Trophoblast cell (in vitro differentiated cells and primary cell): ENCODE measurements around the gene OSTF1.

Experiments used
- DNase-seq, 2 donors: peaks; one replicate each; pipeline ENCODE4 v3.0.0-alpha.2; 2016
- H2AFZ ChIP-seq: 2 replicates; pipeline ENCODE4 v1.6.1; 2013; ENCODE audit warnings: low read length, moderate library complexity, mild to moderate bottlenecking; ENCODE audit not compliant: insufficient read depth, poor library complexity
- H2AK5ac ChIP-seq: 2 replicates; pipeline ENCODE4 v1.6.1; 2013; ENCODE audit warnings: mild to moderate bottlenecking, low read length
- H2BK120ac ChIP-seq: 2 replicates; pipeline ENCODE4 v1.6.1; 2013; ENCODE audit warnings: low read length, mild to moderate bottlenecking, moderate library complexity; ENCODE audit not compliant: insufficient read depth, poor library complexity
- H2BK12ac ChIP-seq: 2 replicates; pipeline ENCODE4 v1.6.1; 2013; ENCODE audit warnings: mild to moderate bottlenecking, low read length, moderate library complexity
- H2BK5ac ChIP-seq: 2 replicates; pipeline ENCODE4 v1.6.1; 2013; ENCODE audit warnings: low read length, low read depth, moderate library complexity, mild to moderate bottlenecking; ENCODE audit not compliant: poor library complexity
- H3K14ac ChIP-seq: 2 replicates; pipeline ENCODE4 v1.6.1; 2013; ENCODE audit warnings: mild to moderate bottlenecking, low read length
- H3K18ac ChIP-seq: 2 replicates; pipeline ENCODE4 v1.6.1; 2013; ENCODE audit warnings: mild to moderate bottlenecking, low read length
- H3K23ac ChIP-seq: 2 replicates; pipeline ENCODE4 v1.6.1; 2013; ENCODE audit warnings: low read length
- H3K27ac ChIP-seq: 2 replicates; pipeline ENCODE4 v1.5.1; 2013; ENCODE audit warnings: low read depth, mild to moderate bottlenecking, inconsistent platforms, low read length, moderate library complexity
- H3K27me3 ChIP-seq: 2 replicates; pipeline ENCODE4 v1.6.1; 2013; ENCODE audit warnings: inconsistent platforms, mild to moderate bottlenecking, low read length, moderate library complexity; ENCODE audit not compliant: insufficient read depth
- H3K36me3 ChIP-seq, 2 experiments: 1 replicate in 1 of 2; 2 replicates in 1 of 2; pipeline ENCODE4 v1.6.1; 2013; ENCODE audit warnings: low read length in 2 of 2, mild to moderate bottlenecking in 2 of 2, moderate library complexity in 1 of 2; ENCODE audit not compliant: insufficient read depth in 2 of 2, control insufficient read depth in 1 of 2
- H3K4ac ChIP-seq: 2 replicates; pipeline ENCODE4 v1.6.1; 2013; ENCODE audit warnings: low read depth, mild to moderate bottlenecking, low read length, moderate library complexity
- H3K4me1 ChIP-seq, 2 experiments: 1 replicate in 1 of 2; 2 replicates in 1 of 2; pipeline ENCODE4 v1.6.1; 2013; ENCODE audit warnings: low read length in 2 of 2, mild to moderate bottlenecking in 2 of 2, moderate library complexity in 1 of 2; ENCODE audit not compliant: insufficient read depth in 2 of 2, control insufficient read depth in 1 of 2
- H3K4me2 ChIP-seq: 2 replicates; pipeline ENCODE4 v1.6.1; 2013; ENCODE audit warnings: inconsistent platforms, mild to moderate bottlenecking, low read length, moderate library complexity
- H3K4me3 ChIP-seq: 2 replicates; pipeline ENCODE4 v1.5.1; 2013; ENCODE audit warnings: mild to moderate bottlenecking, low read depth, low read length, inconsistent platforms
- H3K79me1 ChIP-seq: one replicate; pipeline ENCODE4 v1.6.1; 2013; ENCODE audit warnings: low read length
- H3K79me2 ChIP-seq: 2 replicates; pipeline ENCODE4 v1.6.1; 2013; ENCODE audit warnings: low read length, mild to moderate bottlenecking; ENCODE audit not compliant: control insufficient read depth, insufficient read depth, poor library complexity
- H3K9ac ChIP-seq: 2 replicates; pipeline ENCODE4 v1.6.1; 2013; ENCODE audit warnings: mild to moderate bottlenecking, low read length
- H3K9me3 ChIP-seq: 2 replicates; pipeline ENCODE4 v1.6.1; 2013; ENCODE audit warnings: low read depth, mild to moderate bottlenecking, control low read depth, inconsistent platforms, low read length; ENCODE audit not compliant: insufficient read depth
- H4K12ac ChIP-seq: 2 replicates; pipeline ENCODE4 v1.6.1; 2013; ENCODE audit warnings: low read depth, mild to moderate bottlenecking, low read length, moderate library complexity
- H4K8ac ChIP-seq: 2 replicates; pipeline ENCODE4 v1.6.1; 2013; ENCODE audit warnings: low read depth, mild to moderate bottlenecking, low read length, moderate library complexity
- H4K91ac ChIP-seq: one replicate; pipeline ENCODE4 v1.6.1; 2013; ENCODE audit warnings: low read depth, mild to moderate bottlenecking, low read length, moderate library complexity
- WGBS: extraction: QIAGEN DNeasy Blood & Tissue Kit; methylation state at CpG from one replicate; pipeline ENCODE4 v1.1.7; 2013; ENCODE audit warnings: missing lambda C conversion rate; ENCODE audit not compliant: insufficient read length, insufficient coverage; ENCODE audit errors: extremely low coverage; 5-methylcytosine and 5-hydroxymethylcytosine counted together

OSTF1 gene

DNA sequence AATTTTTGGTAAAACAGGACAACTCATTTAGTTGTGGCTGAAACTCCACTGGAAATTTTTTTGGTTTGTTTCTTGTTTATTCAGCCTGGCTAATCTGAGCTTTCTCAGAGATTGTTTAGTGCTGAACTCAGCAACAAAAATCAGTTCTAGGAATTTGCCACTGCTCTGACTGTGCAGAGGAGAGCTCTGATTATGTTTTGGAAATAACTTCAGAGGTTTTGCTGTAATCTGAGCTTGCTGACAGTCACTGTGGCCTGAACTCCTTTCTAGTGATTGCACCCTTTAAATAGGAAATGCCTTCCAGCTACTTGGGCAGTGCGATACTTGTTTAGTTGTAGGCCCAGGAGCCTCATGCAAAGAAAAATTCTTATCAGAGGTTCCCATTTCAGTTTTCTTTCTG is 60.2 kb downstream of the OSTF1 start:
- Histone ChIP-seq H4K12ac (no peak overlapping the region), H4K8ac (no peak overlapping the region), H3K36me3 (peaks cover 11 to 15% of the 10 kb centered on the region in 2 experiments), H3K4me2 (no peak overlapping the region), H3K9me3 (peaks cover 1% of the 10 kb centered on the region), H2AK5ac (no peak overlapping the region), H4K91ac (no peak overlapping the region), H3K4me1 (peaks cover 5 to 15% of the 10 kb centered on the region in 2 experiments), H2AFZ (no peak overlapping the region), H2BK12ac (no peak overlapping the region), H3K79me1 (peaks cover 7% of the 10 kb centered on the region), H3K4me3 (no peak overlapping the region), H3K79me2 (no peaks in the 10 kb centered on the region), H3K23ac (no peak overlapping the region), H2BK5ac (no peak overlapping the region), H2BK120ac (no peak overlapping the region), H3K18ac (no peak overlapping the region), H3K14ac (no peak overlapping the region), H3K27ac (peak overlapping the region; percentile 89), H3K9ac (no peak overlapping the region), H3K27me3 (no peaks in the 10 kb centered on the region), H3K4ac (no peak overlapping the region)
- DNase-seq: no peak
- WGBS: no CpG with 5 or more reads among the region's 1 CpG

DNA sequence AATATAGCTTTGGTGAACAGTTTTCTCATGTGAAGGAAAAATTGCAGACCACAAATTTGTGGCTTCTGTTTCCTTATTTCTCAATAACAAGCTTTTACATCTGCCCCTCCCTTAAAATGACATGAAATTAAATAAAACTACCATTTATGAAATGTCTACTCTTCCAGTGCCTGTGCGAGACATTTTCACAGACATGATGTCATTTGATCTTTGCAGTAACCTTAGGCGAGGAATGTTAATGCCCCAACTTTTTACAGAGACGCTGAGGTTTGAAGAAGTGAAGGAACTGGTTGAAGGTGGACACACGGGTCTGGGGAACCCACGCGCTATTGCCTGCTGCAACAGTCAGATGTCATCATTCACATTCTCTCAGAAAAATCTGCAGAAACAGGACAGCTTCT is 61.5 kb downstream of the OSTF1 start:
- Histone ChIP-seq H3K9ac (no peak overlapping the region), H3K9me3 (no peaks in the 10 kb centered on the region), H3K4me1 (peaks cover 5 to 15% of the 10 kb centered on the region in 2 experiments), H3K79me2 (no peaks in the 10 kb centered on the region), H2BK12ac (no peak overlapping the region), H3K23ac (no peak overlapping the region), H3K79me1 (peaks cover 7% of the 10 kb centered on the region), H3K14ac (no peak overlapping the region), H3K36me3 (peaks cover 7 to 9% of the 10 kb centered on the region in 2 experiments), H3K4me3 (no peak overlapping the region), H2BK5ac (no peak overlapping the region), H2BK120ac (no peak overlapping the region), H3K27ac (no peak overlapping the region), H3K27me3 (no peaks in the 10 kb centered on the region), H4K8ac (no peak overlapping the region), H3K4me2 (no peak overlapping the region), H4K91ac (no peak overlapping the region), H2AFZ (no peak overlapping the region), H3K4ac (no peak overlapping the region), H3K18ac (no peak overlapping the region), H2AK5ac (no peak overlapping the region), H4K12ac (no peak overlapping the region)
- DNase-seq: no peak
- WGBS: no CpG with 5 or more reads among the region's 6 CpGs

DNA sequence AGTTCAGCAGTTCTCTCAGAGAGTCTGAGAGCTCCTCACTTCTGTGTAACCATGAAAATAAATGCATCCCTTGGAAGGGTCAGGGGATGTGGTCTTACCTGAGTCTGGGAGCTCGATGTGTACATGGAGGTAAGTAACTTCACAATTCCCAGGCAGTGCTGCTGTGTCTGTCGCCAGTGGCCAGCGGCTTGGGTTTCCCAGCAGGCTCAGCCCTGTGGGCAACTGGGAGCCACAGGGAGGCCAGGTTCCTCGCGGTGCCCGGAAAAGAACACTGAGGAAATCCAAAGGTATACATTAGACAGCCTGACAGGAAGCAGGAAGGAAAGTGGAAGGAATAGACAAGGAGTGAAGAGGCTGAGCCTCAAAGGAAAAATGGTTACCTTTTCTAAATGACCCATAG is 62.2 kb downstream of the OSTF1 start:
- no peak overlapping the region for H3K4me2 ChIP-seq
- peak overlapping the region; percentile 2 for H3K27ac ChIP-seq
- peaks cover 7% of the 10 kb centered on the region for H3K79me1 ChIP-seq
- no peak overlapping the region for H3K23ac ChIP-seq
- peak overlapping the region; percentile 81 for H2BK12ac ChIP-seq
- H3K14ac ChIP-seq: peak overlapping the region; percentile 77
- DNase-seq: no peak
- H4K91ac ChIP-seq: peak overlapping the region; percentile 79
- WGBS: no CpG with 5 or more reads among the region's 6 CpGs
- peak overlapping the region; percentile 37 for H3K4ac ChIP-seq
- no peak overlapping the region for H4K12ac ChIP-seq
- peak overlapping the region; percentile 87 for H2AK5ac ChIP-seq
- H3K18ac ChIP-seq: peak overlapping the region; percentile 72
- peaks cover 7 to 9% of the 10 kb centered on the region in 2 experiments for H3K36me3 ChIP-seq
- peak overlapping the region; percentile 36 for H2BK5ac ChIP-seq
- peaks cover 5 to 15% of the 10 kb centered on the region in 2 experiments for H3K4me1 ChIP-seq
- H3K79me2 ChIP-seq: no peaks in the 10 kb centered on the region
- no peaks in the 10 kb centered on the region for H3K27me3 ChIP-seq
- no peak overlapping the region for H3K9ac ChIP-seq
- H3K4me3 ChIP-seq: no peak overlapping the region
- H4K8ac ChIP-seq: peak overlapping the region; percentile 57
- no peaks in the 10 kb centered on the region for H3K9me3 ChIP-seq
- H2AFZ ChIP-seq: no peak overlapping the region
- H2BK120ac ChIP-seq: peak overlapping the region; percentile 67

DNA sequence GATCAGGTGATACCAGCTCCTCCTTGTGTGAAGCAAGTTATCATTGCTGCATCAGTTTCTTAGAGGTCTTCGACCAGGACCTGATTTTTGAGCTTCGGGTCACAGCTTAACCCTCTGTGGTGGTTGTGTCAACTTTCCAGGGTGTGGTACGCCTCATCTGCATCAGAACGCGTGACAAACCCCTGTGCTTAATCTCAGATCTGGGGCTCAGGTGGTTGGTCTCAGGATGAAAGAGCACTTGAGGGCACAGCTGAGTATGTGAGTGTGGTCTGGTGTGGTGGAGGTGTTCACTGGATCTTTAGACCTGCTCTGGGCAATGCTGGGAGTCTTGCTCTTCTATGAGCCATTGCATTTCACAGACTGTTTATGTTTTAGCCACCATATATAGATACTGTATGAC is 64.1 kb downstream of the OSTF1 start:
- H3K27ac ChIP-seq: no peak overlapping the region
- H3K4me1 ChIP-seq: peaks cover 2 to 12% of the 10 kb centered on the region in 2 experiments
- peaks cover 7 to 9% of the 10 kb centered on the region in 2 experiments for H3K36me3 ChIP-seq
- H4K91ac ChIP-seq: no peak overlapping the region
- H2BK5ac ChIP-seq: no peak overlapping the region
- H2AFZ ChIP-seq: no peak overlapping the region
- H3K79me1 ChIP-seq: peaks cover 4% of the 10 kb centered on the region
- no peaks in the 10 kb centered on the region for H3K27me3 ChIP-seq
- no peaks in the 10 kb centered on the region for H3K9me3 ChIP-seq
- no peak overlapping the region for H3K14ac ChIP-seq
- DNase-seq: no peak
- H4K12ac ChIP-seq: no peak overlapping the region
- H3K18ac ChIP-seq: no peak overlapping the region
- no peak overlapping the region for H2AK5ac ChIP-seq
- no peak overlapping the region for H3K4me3 ChIP-seq
- no peaks in the 10 kb centered on the region for H3K79me2 ChIP-seq
- H3K4me2 ChIP-seq: no peak overlapping the region
- no peak overlapping the region for H2BK120ac ChIP-seq
- H2BK12ac ChIP-seq: no peak overlapping the region
- WGBS: no CpG with 5 or more reads among the region's 5 CpGs
- no peak overlapping the region for H3K4ac ChIP-seq
- no peak overlapping the region for H3K23ac ChIP-seq
- no peak overlapping the region for H4K8ac ChIP-seq
- no peak overlapping the region for H3K9ac ChIP-seq
